K562 (cell line): ENCODE results near the gene RERG. TPM values are rescaled to one million over a fixed set of nuclear protein-coding genes. Genes with fewer than 3 reads are reported as not detected.

Source experiments
- ATAC-seq: fragments of 200-7000 bp; cut with Tn5 transposase; 3 replicates; pipeline ENCODE4 v1.9.1; 2020; ENCODE audit warnings: moderate library complexity
- BruUV-seq: library from RNA; stranded (reverse); fragments of 400-500 nt; replicated peaks from 2 replicates; lab custom pipeline; 2021; lab: Mats Ljungman, UMichigan
- CTCF ChIA-PET: fragments of 300-600 bp; formaldehyde crosslinking; extraction: SDS; loops from one replicate; lab custom pipeline; 2021; ENCODE audit warnings: low intra/inter-chr PET ratio; lab: Yijun Ruan, JAX
- POLR2A ChIA-PET: fragments of 300-600, 350-650 bp; sonication (Branson Sonifier 250); formaldehyde crosslinking; extraction: SDS; loops from one replicate; lab custom pipeline; 2021; ENCODE audit warnings: antibody characterized with exemption, inconsistent platforms; lab: Yijun Ruan, JAX
- DNase-seq, 4 experiments: peaks; one replicate each; pipeline versions ENCODE4 v3.0.0 to v3.0.0-alpha.2; 2011 to 2018; ENCODE audit warnings: low spot score in 3 of 4, mixed read lengths in 3 of 4; ENCODE audit errors: extremely low read depth in 1 of 4
- FAIRE-seq: peaks from 2 replicates; lab custom pipeline; 2011; peaks lifted over from hg19 to GRCh38; lab: Jason Lieb, UNC
- H2AFZ ChIP-seq: 2 replicates; pipeline ENCODE4 v1.6.0; 2011; ENCODE audit warnings: low read depth, low read length, control low read depth, inconsistent platforms
- H3K27ac ChIP-seq: fragments of 200-600 bp; 3 replicates; pipeline ENCODE4 v1.8.0; 2011; ENCODE audit warnings: low read depth, mild to moderate bottlenecking, control low read depth, inconsistent platforms, low read length, moderate library complexity, mixed read lengths; ENCODE audit errors: extremely low read depth
- H3K27me3 ChIP-seq, 2 experiments: fragments of 300-600 bp in 1 of 2; 2 replicates in 1 of 2; 3 replicates in 1 of 2; pipeline versions ENCODE4 v1.6.0 to v1.8.0; 2011; ENCODE audit warnings: inconsistent platforms in 2 of 2, low read length in 2 of 2, mild to moderate bottlenecking in 1 of 2, mixed read lengths in 1 of 2, moderate library complexity in 1 of 2; ENCODE audit not compliant: control insufficient read depth in 2 of 2, insufficient read depth in 2 of 2
- H3K36me3 ChIP-seq: fragments of 300-600 bp; 3 replicates; pipeline ENCODE4 v1.8.0; 2011; ENCODE audit warnings: mild to moderate bottlenecking, low read length, inconsistent platforms; ENCODE audit not compliant: control insufficient read depth, insufficient read depth
- H3K4me1 ChIP-seq, 2 experiments: fragments of 200-600 bp in 1 of 2; replicated peaks in 1 of 2; 2 replicates in 1 of 2; 3 replicates in 1 of 2; pipeline versions ENCODE4 v1.5.1 to v1.8.0; 2011; ENCODE audit warnings: inconsistent platforms in 2 of 2, low read length in 2 of 2, mild to moderate bottlenecking in 1 of 2, mixed read lengths in 1 of 2, moderate library complexity in 1 of 2; ENCODE audit not compliant: control insufficient read depth in 2 of 2, insufficient read depth in 2 of 2
- H3K4me2 ChIP-seq: 2 replicates; pipeline ENCODE4 v1.6.1; 2011; ENCODE audit warnings: low read length, control low read depth, inconsistent platforms, mixed read lengths; ENCODE audit not compliant: insufficient read depth
- H3K4me3 ChIP-seq: fragments of 200-600 bp; sonication (generic), shearing (Covaris generic); 2 replicates; pipeline ENCODE4 v1.5.1; 2016; ENCODE audit warnings: control low read depth, inconsistent platforms
- H3K79me2 ChIP-seq: fragments of 200-600 bp; 3 replicates; pipeline ENCODE4 v1.8.0; 2011; ENCODE audit warnings: low read length, inconsistent platforms; ENCODE audit not compliant: control insufficient read depth, insufficient read depth
- H3K9ac ChIP-seq, 2 experiments: 2 replicates each; pipeline versions ENCODE4 v1.6.0 to v1.6.1; 2011; ENCODE audit warnings: low read depth in 2 of 2, low read length in 2 of 2, control low read depth in 1 of 2, inconsistent platforms in 1 of 2, mild to moderate bottlenecking in 1 of 2, mixed read lengths in 1 of 2; ENCODE audit not compliant: insufficient read depth in 1 of 2
- H3K9me1 ChIP-seq: one replicate; pipeline ENCODE4 v1.6.0; 2011; ENCODE audit warnings: inconsistent platforms, mild to moderate bottlenecking, low read length, moderate library complexity; ENCODE audit not compliant: control insufficient read depth, insufficient read depth
- H3K9me3 ChIP-seq: replicated peaks from 2 replicates; pipeline ENCODE4 v1.5.1; 2011; ENCODE audit warnings: low read depth, low read length, inconsistent platforms; ENCODE audit not compliant: control insufficient read depth, insufficient read depth
- H4K20me1 ChIP-seq: replicated peaks from 2 replicates; pipeline ENCODE4 v1.6.1; 2011; ENCODE audit warnings: low read length, inconsistent platforms, mixed read lengths; ENCODE audit not compliant: control insufficient read depth, insufficient read depth
- CREM ChIP-seq: IDR thresholded peaks from 2 replicates; pipeline ENCODE4 v1.6.1; 2014; ENCODE audit warnings: antibody characterized with exemption, low read depth
- KDM2B ChIP-seq: fragments of 250-450 bp; sonication (Bioruptor Pico); IDR thresholded peaks from 2 replicates; pipeline ENCODE4 v1.8.0; 2021; ENCODE audit warnings: mild to moderate bottlenecking, moderate library complexity
- NBN ChIP-seq: fragments of 450-650 bp; IDR thresholded peaks from 2 replicates; pipeline ENCODE4 v1.6.1; 2016; ENCODE audit warnings: low read depth, mild to moderate bottlenecking
- SIN3A ChIP-seq, 2 experiments: fragments of 150-350 bp in 1 of 2; IDR thresholded peaks; 2 replicates each; pipeline ENCODE4 v1.6.1; 2011 to 2016; ENCODE audit warnings: borderline replicate concordance in 2 of 2, low read depth in 2 of 2, low read length in 2 of 2, mild to moderate bottlenecking in 2 of 2, moderate library complexity in 2 of 2; ENCODE audit not compliant: control insufficient read depth in 1 of 2
- SNIP1 ChIP-seq: fragments of 450-650 bp; IDR thresholded peaks from 2 replicates; pipeline ENCODE4 v1.7.1; 2017; ENCODE audit warnings: low read depth, mild to moderate bottlenecking
- TGIF2 ChIP-seq: sonication (generic); formaldehyde crosslinking; IDR thresholded peaks from 2 replicates; pipeline ENCODE4 v1.8.1; 2022; ENCODE audit warnings: mild to moderate bottlenecking, missing genetic modification reagents, moderate library complexity
- ZEB2 ChIP-seq: fragments of 450-650 bp; IDR thresholded peaks from 2 replicates; pipeline ENCODE4 v1.6.1; 2016
- ZNF445 ChIP-seq: fragments of 250-450 bp; sonication (Bioruptor Pico); IDR thresholded peaks from 2 replicates; pipeline ENCODE4 v1.4.0; 2020; ENCODE audit warnings: low read depth, mild to moderate bottlenecking, moderate library complexity
- WGBS: fragments of 100-300 bp; shearing (Covaris generic); methylation state at CpG from one replicate; pipeline ENCODE4 v1.1.6; 2016; ENCODE audit warnings: low coverage, mixed read lengths; ENCODE audit not compliant: insufficient coverage; ENCODE audit errors: missing lambda C conversion rate; 5-methylcytosine and 5-hydroxymethylcytosine counted together
- in situ Hi-C: fragments of 300-500 bp; cut with MboI; formaldehyde crosslinking; loops from 4 replicates; pipeline ENCODE4 v1.15.0; 2018; ENCODE audit warnings: inconsistent platforms, mixed read lengths
- intact Hi-C: fragments of 100-400 bp; cut with micrococcal nuclease; formaldehyde crosslinking; loops from 2 replicates; pipeline ENCODE4 v1.14.2; 2022
- polyA plus RNA-seq, 8 experiments: library from polyadenylated mRNA; depleted of rRNA in 4 of 8; stranded (reverse) in 5 of 8; unstranded in 3 of 8; fragments of >200 nt; fragmentation: Nextera tagmentation in 2 of 8; fragmentation: Illumina TruSeq in 1 of 8; extraction: Ambion mirVana in 2 of 8; extraction: Trizol in 1 of 8; gene quantifications; 2 replicates each; pipeline versions ENCODE4 v1.2.1 to v1.2.3, GENCODE V29; 2011 to 2014; ENCODE audit warnings: inconsistent platforms in 1 of 8, missing spikeins in 1 of 8
- total RNA-seq, 7 experiments: library from RNA; depleted of rRNA in 6 of 7; stranded (reverse); fragments of >200 nt in 6 of 7; fragmentation: Illumina TruSeq in 2 of 7; extraction: Trizol in 2 of 7; gene quantifications; 2 replicates each; pipeline versions ENCODE4 v1.2.1 to v1.2.3, GENCODE V29; 2011 to 2021; ENCODE audit warnings: low replicate concordance in 1 of 7
- TF ChIP-seq, protein P1 (sequence below): sonication (generic); formaldehyde crosslinking; IDR thresholded peaks from 2 replicates; pipeline ENCODE4 v1.8.1; 2023; ENCODE audit warnings: mild to moderate bottlenecking, missing genetic modification reagents
- TF ChIP-seq, protein P2 (sequence below): sonication (generic); formaldehyde crosslinking; IDR thresholded peaks from 2 replicates; pipeline ENCODE4 v1.8.1; 2023; ENCODE audit warnings: mild to moderate bottlenecking, missing genetic modification reagents, moderate library complexity

RERG gene
- total and polyA plus RNA-seq, 9 of the 15 experiments (the other 6 are each of a cell fraction or from before 2014, with no cell fraction given), result 2.2 to 7.3 (median 3.0) TPM

DNA sequence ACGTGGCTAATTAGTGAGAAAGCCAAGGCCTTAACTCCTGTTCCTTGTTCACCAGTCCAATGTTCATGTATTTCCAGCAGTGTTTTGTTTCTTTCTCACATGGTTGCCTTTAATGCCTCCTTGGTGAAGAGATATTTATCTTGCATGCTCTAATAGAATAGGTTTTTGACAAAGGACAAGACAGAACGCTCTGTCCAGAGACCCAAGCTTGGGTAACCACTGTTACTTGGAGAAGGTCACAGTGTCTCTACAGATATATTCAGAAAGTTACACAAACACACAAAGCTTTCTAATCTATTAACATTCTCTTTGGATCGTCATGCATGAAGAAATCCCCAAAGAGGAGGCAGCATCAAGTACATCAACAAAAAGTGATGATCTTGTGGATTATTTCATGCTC is 33.1 kb downstream of the RERG start:
- in situ Hi-C loops (no loop called here), intact Hi-C loops (no loop called here)
- no peaks in the 10 kb centered on the region for H3K4me1 ChIP-seq
- BruUV-seq, result no TSS peak
- ChIA-PET POLR2A (no interaction called here), CTCF (no interaction called here)
- H3K27me3 ChIP-seq, result no peaks in the 10 kb centered on the region
- no peaks in the 10 kb centered on the region for H3K9me1 ChIP-seq
- ATAC-seq (no peak), FAIRE-seq (no peak), DNase-seq (no peak)
- H2AFZ ChIP-seq, result no peak overlapping the region
- TF ChIP-seq TGIF2 (no peak), KDM2B (CRISPR knock-in tag) (no peak), NBN (no peak), SIN3A (IDR thresholded peaks at IDR 0.05; ENCODE audit: borderline replicate concordance in 2 of 2, control insufficient read depth in 1 of 2, low read depth in 2 of 2, low read length in 2 of 2) (no peak), CREM (no peak), ZNF445 (CRISPR knock-in tag) (no peak), SNIP1 (no peak), ZEB2 (no peak)
- TF ChIP-seq, protein P1, sequence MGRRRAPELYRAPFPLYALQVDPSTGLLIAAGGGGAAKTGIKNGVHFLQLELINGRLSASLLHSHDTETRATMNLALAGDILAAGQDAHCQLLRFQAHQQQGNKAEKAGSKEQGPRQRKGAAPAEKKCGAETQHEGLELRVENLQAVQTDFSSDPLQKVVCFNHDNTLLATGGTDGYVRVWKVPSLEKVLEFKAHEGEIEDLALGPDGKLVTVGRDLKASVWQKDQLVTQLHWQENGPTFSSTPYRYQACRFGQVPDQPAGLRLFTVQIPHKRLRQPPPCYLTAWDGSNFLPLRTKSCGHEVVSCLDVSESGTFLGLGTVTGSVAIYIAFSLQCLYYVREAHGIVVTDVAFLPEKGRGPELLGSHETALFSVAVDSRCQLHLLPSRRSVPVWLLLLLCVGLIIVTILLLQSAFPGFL (CRISPR knock-in tag), result no peak
- TF ChIP-seq, protein P2, sequence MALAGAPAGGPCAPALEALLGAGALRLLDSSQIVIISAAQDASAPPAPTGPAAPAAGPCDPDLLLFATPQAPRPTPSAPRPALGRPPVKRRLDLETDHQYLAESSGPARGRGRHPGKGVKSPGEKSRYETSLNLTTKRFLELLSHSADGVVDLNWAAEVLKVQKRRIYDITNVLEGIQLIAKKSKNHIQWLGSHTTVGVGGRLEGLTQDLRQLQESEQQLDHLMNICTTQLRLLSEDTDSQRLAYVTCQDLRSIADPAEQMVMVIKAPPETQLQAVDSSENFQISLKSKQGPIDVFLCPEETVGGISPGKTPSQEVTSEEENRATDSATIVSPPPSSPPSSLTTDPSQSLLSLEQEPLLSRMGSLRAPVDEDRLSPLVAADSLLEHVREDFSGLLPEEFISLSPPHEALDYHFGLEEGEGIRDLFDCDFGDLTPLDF, result no peak
- no peak overlapping the region for H3K27ac ChIP-seq
- no peaks in the 10 kb centered on the region for H4K20me1 ChIP-seq
- H3K4me3 ChIP-seq, result no peak overlapping the region
- no peak overlapping the region for H3K9ac ChIP-seq
- no peaks in the 10 kb centered on the region for H3K79me2 ChIP-seq
- no peaks in the 10 kb centered on the region for H3K36me3 ChIP-seq
- no peak overlapping the region for H3K4me2 ChIP-seq
- H3K9me3 ChIP-seq, result no peaks in the 10 kb centered on the region
- WGBS, result 0% methylated on average over 3 of the region's 3 CpGs
